H1 (cell line): ENCODE measurements around the gene LRRC4. TPM values are rescaled to one million over a fixed set of nuclear protein-coding genes. Genes with fewer than 3 reads are reported as not detected.

Experiments
- CTCF ChIA-PET: fragments of 300-600 bp; sonication (Branson Sonifier 250); formaldehyde crosslinking; loops from one replicate; lab custom pipeline; 2021; ENCODE audit not compliant: partially characterized antibody; lab: Charles Lee
- POLR2A ChIA-PET: fragments of 300-600 bp; sonication (Branson Sonifier 250); formaldehyde crosslinking; loops from one replicate; lab custom pipeline; 2021; ENCODE audit warnings: inconsistent platforms; ENCODE audit not compliant: partially characterized antibody; lab: Charles Lee
- DNase-seq, 2 experiments: peaks; one replicate each; pipeline versions ENCODE4 v3.0.0 to v3.0.0-alpha.2; 2010 to 2022; ENCODE audit warnings: low spot score in 2 of 2, low read depth in 1 of 2, mixed read lengths in 1 of 2
- FAIRE-seq: peaks from 2 replicates; lab custom pipeline; 2011; peaks lifted over from hg19 to GRCh38; lab: Jason Lieb, UNC
- H2AFZ ChIP-seq: 2 replicates; pipeline ENCODE4 v1.8.1; 2012; ENCODE audit warnings: low read length, inconsistent platforms
- H2AK5ac ChIP-seq: 2 replicates; pipeline ENCODE4 v1.6.1; 2013; ENCODE audit warnings: low read depth, low read length
- H2BK120ac ChIP-seq: replicated peaks from 2 replicates; pipeline ENCODE3; 2013; ENCODE audit warnings: low read depth, low read length, inconsistent platforms
- H2BK12ac ChIP-seq: 2 replicates; pipeline ENCODE4 v1.6.1; 2013; ENCODE audit warnings: low read depth, low read length
- H2BK15ac ChIP-seq: 2 replicates; pipeline ENCODE4 v1.6.1; 2013; ENCODE audit warnings: low read length
- H2BK20ac ChIP-seq: 2 replicates; pipeline ENCODE4 v1.6.1; 2013; ENCODE audit warnings: low read length
- H2BK5ac ChIP-seq: 2 replicates; pipeline ENCODE4 v1.6.1; 2013; ENCODE audit warnings: low read depth, low read length
- H3K14ac ChIP-seq: 2 replicates; pipeline ENCODE4 v1.6.1; 2013; ENCODE audit warnings: inconsistent platforms; ENCODE audit not compliant: insufficient read length
- H3K18ac ChIP-seq: 2 replicates; pipeline ENCODE4 v1.6.1; 2013; ENCODE audit warnings: low read length; ENCODE audit errors: extremely low read depth
- H3K23ac ChIP-seq: 2 replicates; pipeline ENCODE4 v1.6.1; 2013; ENCODE audit warnings: inconsistent platforms; ENCODE audit not compliant: insufficient read length
- H3K23me2 ChIP-seq: 2 replicates; pipeline ENCODE4 v1.6.1; 2013; ENCODE audit warnings: low read depth, low read length
- H3K27ac ChIP-seq: 2 replicates; pipeline ENCODE4 v1.6.1; 2011; ENCODE audit warnings: low read depth, low read length, inconsistent platforms
- H3K27me3 ChIP-seq, 4 experiments: replicated peaks in 1 of 4; 1 replicate in 1 of 4; 2 replicates in 3 of 4; pipeline versions ENCODE4 v1.6.1 to v1.8.1; 2011 to 2013; ENCODE audit warnings: low read length in 3 of 4, mild to moderate bottlenecking in 3 of 4, inconsistent platforms in 2 of 4, mixed read lengths in 2 of 4, moderate library complexity in 1 of 4; ENCODE audit not compliant: control insufficient read depth in 3 of 4, insufficient read depth in 3 of 4; ENCODE audit errors: extremely low read depth in 1 of 4
- H3K36me3 ChIP-seq, 4 experiments: 2 replicates each; pipeline versions ENCODE4 v1.6.1 to v1.8.1; 2011 to 2013; ENCODE audit warnings: mild to moderate bottlenecking in 4 of 4, low read length in 3 of 4, moderate library complexity in 2 of 4, control low read depth in 1 of 4, inconsistent platforms in 1 of 4; ENCODE audit not compliant: insufficient read depth in 4 of 4, control insufficient read depth in 2 of 4
- H3K4ac ChIP-seq: replicated peaks from 2 replicates; pipeline ENCODE3; 2013; ENCODE audit warnings: low read length, low read depth, mixed read lengths, inconsistent platforms; ENCODE audit not compliant: insufficient read length
- H3K4me1 ChIP-seq, 4 experiments: replicated peaks in 1 of 4; 1 replicate in 1 of 4; 2 replicates in 3 of 4; pipeline versions ENCODE4 v1.6.1 to v1.8.1; 2011 to 2013; ENCODE audit warnings: low read length in 3 of 4, inconsistent platforms in 2 of 4, mixed read lengths in 1 of 4; ENCODE audit not compliant: insufficient read depth in 4 of 4, control insufficient read depth in 3 of 4
- H3K4me2 ChIP-seq, 2 experiments: 2 replicates each; pipeline versions ENCODE4 v1.6.1 to v1.8.1; 2011 to 2013; ENCODE audit warnings: low read depth in 2 of 2, low read length in 2 of 2, control low read depth in 1 of 2, inconsistent platforms in 1 of 2, mild to moderate bottlenecking in 1 of 2; ENCODE audit not compliant: insufficient read depth in 1 of 2
- H3K4me3 ChIP-seq, 4 experiments: fragments of 200-600, 300-600 bp in 1 of 4; sonication (generic), shearing (Covaris generic), sonication (Bioruptor Twin) in 1 of 4; 2 replicates each; pipeline versions ENCODE4 v1.5.1 to v1.8.1; 2011 to 2016; ENCODE audit warnings: low read length in 4 of 4, low read depth in 3 of 4, control low read depth in 2 of 4, inconsistent platforms in 2 of 4, mild to moderate bottlenecking in 2 of 4, mixed read lengths in 1 of 4, moderate library complexity in 1 of 4; ENCODE audit not compliant: insufficient read depth in 2 of 4; ENCODE audit errors: extremely low read depth in 1 of 4
- H3K56ac ChIP-seq: replicated peaks from 2 replicates; pipeline ENCODE3; 2013; ENCODE audit warnings: low read depth, mild to moderate bottlenecking, mixed read lengths, low read length, inconsistent platforms; ENCODE audit not compliant: insufficient read length
- H3K79me1 ChIP-seq: 2 replicates; pipeline ENCODE4 v1.6.1; 2013; ENCODE audit warnings: low read depth, low read length, control low read depth
- H3K79me2 ChIP-seq, 2 experiments: 2 replicates each; pipeline versions ENCODE4 v1.6.1 to v1.8.1; 2012 to 2013; ENCODE audit warnings: low read length in 2 of 2, mild to moderate bottlenecking in 2 of 2, inconsistent platforms in 1 of 2; ENCODE audit not compliant: insufficient read depth in 2 of 2, control insufficient read depth in 1 of 2
- H3K9ac ChIP-seq, 4 experiments: replicated peaks in 1 of 4; 1 replicate in 1 of 4; 2 replicates in 3 of 4; pipeline versions ENCODE4 v1.6.1 to v1.8.1; 2011 to 2013; ENCODE audit warnings: low read depth in 3 of 4, low read length in 3 of 4, control low read depth in 2 of 4, mild to moderate bottlenecking in 2 of 4, moderate library complexity in 2 of 4, inconsistent platforms in 1 of 4; ENCODE audit errors: extremely low read depth in 1 of 4
- H3K9me3 ChIP-seq, 2 experiments: 2 replicates each; pipeline versions ENCODE4 v1.6.1 to v1.8.1; 2012 to 2013; ENCODE audit warnings: mild to moderate bottlenecking in 2 of 2, moderate library complexity in 2 of 2, control low read depth in 1 of 2, inconsistent platforms in 1 of 2, low read depth in 1 of 2, low read length in 1 of 2, mixed read lengths in 1 of 2; ENCODE audit not compliant: insufficient read depth in 2 of 2
- H4K20me1 ChIP-seq, 2 experiments: replicated peaks in 1 of 2; 2 replicates each; pipeline versions ENCODE3 to v1.8.1; 2011 to 2013; ENCODE audit warnings: inconsistent platforms in 2 of 2, low read length in 2 of 2, mild to moderate bottlenecking in 1 of 2; ENCODE audit not compliant: insufficient read depth in 2 of 2, control insufficient read depth in 1 of 2
- H4K5ac ChIP-seq: 2 replicates; pipeline ENCODE4 v1.6.1; 2013; ENCODE audit warnings: low read length, low read depth, mixed read lengths, inconsistent platforms; ENCODE audit not compliant: insufficient read length
- H4K8ac ChIP-seq: 2 replicates; pipeline ENCODE4 v1.8.0; 2013; ENCODE audit warnings: mild to moderate bottlenecking, moderate library complexity, low read length, inconsistent platforms; ENCODE audit not compliant: insufficient read depth; ENCODE audit errors: extremely low read depth
- H4K91ac ChIP-seq: replicated peaks from 2 replicates; pipeline ENCODE3; 2013; ENCODE audit warnings: low read length, mixed read lengths, inconsistent platforms; ENCODE audit not compliant: insufficient read length
- ASH2L ChIP-seq: fragments of 200-600, 300-600 bp; sonication (generic); IDR thresholded peaks from one replicate; pipeline ENCODE4 v1.7.1; 2017; ENCODE audit warnings: low read length
- CHD1 ChIP-seq: IDR thresholded peaks from 2 replicates; pipeline ENCODE4 v1.6.1; 2012; ENCODE audit warnings: low read depth, low read length, improper control_type of control experiment
- CHD2 ChIP-seq: IDR thresholded peaks from 2 replicates; pipeline ENCODE4 v1.6.1; 2012; ENCODE audit warnings: low read length, improper control_type of control experiment
- EGR1 ChIP-seq: IDR thresholded peaks from 2 replicates; pipeline ENCODE4 v1.6.1; 2011; ENCODE audit warnings: low read depth, low read length, borderline replicate concordance
- GTF2F1 ChIP-seq: IDR thresholded peaks from 2 replicates; pipeline ENCODE4 v1.6.1; 2012; ENCODE audit warnings: low read depth, low read length, improper control_type of control experiment, borderline replicate concordance
- WGBS, 2 experiments: shearing (Covaris generic) in 1 of 2; methylation state at CpG; one replicate each; pipeline versions ENCODE4 v1.1.6 to v1.1.7; 2013 to 2015; ENCODE audit warnings: low lambda C conversion rate in 2 of 2, mixed read lengths in 2 of 2, inconsistent platforms in 1 of 2, low coverage in 1 of 2, missing lambda C conversion rate in 1 of 2; ENCODE audit not compliant: insufficient replicate concordance in 2 of 2, insufficient coverage in 1 of 2, insufficient read length in 1 of 2; ENCODE audit errors: extremely low coverage in 1 of 2, missing lambda C conversion rate in 1 of 2; 5-methylcytosine and 5-hydroxymethylcytosine counted together
- polyA plus RNA-seq, 7 experiments: library from polyadenylated mRNA; depleted of rRNA in 3 of 7; stranded (reverse) in 5 of 7; unstranded in 2 of 7; fragments of >200 nt in 5 of 7; fragments of 200-250 nt in 2 of 7; gene quantifications; 1 replicate in 5 of 7; 2 replicates in 1 of 7; 4 replicates in 1 of 7; pipeline versions ENCODE4 v1.2.1 to v1.2.3, GENCODE V29; 2011 to 2013; ENCODE audit warnings: missing spikeins in 2 of 7, mixed read lengths in 2 of 7
- total RNA-seq: library from RNA; stranded (reverse); fragmentation: NEBNext Ultra II Directional; extraction: Animal tissue kit (Norgen Biotek cat#: 25700); gene quantifications from 2 replicates; pipeline ENCODE4 v1.2.1, GENCODE V29; 2021

Gene LRRC4
- total and polyA plus RNA-seq, 2 of the 8 experiments (the other 6 are each of a cell fraction or from before 2014, with no cell fraction given) = 13.4 to 16.4 TPM

DNA sequence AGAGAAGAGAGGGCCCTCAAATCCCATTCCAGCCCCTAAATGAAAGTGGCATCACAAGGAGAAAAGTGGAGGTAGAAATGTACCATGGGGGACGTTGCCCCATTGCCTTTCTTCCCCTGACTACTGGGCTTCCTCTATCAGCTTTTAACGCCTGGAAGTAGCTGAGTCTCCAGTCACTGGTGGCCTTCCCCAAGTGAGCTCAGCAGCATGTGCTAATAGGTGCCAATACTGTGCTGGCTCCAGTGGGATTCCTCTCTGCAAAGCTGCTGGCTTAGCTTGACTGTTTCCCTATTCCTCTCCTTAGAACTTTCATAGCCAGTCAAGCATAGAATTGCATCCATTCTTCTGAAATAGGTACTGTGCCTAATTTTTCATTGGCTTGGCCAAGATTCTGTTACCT is 32.6 kb downstream of the LRRC4 start:
- Histone ChIP-seq H2AFZ (no peak overlapping the region), H4K91ac (no peak overlapping the region), H2BK12ac (no peak overlapping the region), H3K79me2 (no peaks in the 10 kb centered on the region), H3K4ac (no peak overlapping the region), H2AK5ac (no peak overlapping the region), H3K27me3 (no peaks in the 10 kb centered on the region), H2BK120ac (no peak overlapping the region), H4K8ac (no peak overlapping the region), H3K4me2 (no peak overlapping the region), H3K18ac (no peak overlapping the region), H3K14ac (no peak overlapping the region), H2BK5ac (no peak overlapping the region), H3K4me1 (peaks cover 2 to 15% (median 8%) of the 10 kb centered on the region in 4 experiments; a peak in 5 of 7 replicates), H3K9me3 (no peaks in the 10 kb centered on the region), H4K5ac (no peak overlapping the region), H2BK15ac (no peak overlapping the region), H2BK20ac (no peak overlapping the region), H3K56ac (no peak overlapping the region), H3K23me2 (no peaks in the 10 kb centered on the region), H3K79me1 (peaks cover 4% of the 10 kb centered on the region; the same call in 1 of the 2 replicates), H3K4me3 (no peak overlapping the region), H3K23ac (no peak overlapping the region), H3K36me3 (no peaks in the 10 kb centered on the region), H3K27ac (no peak overlapping the region), H4K20me1 (peaks cover 0 to 4% of the 10 kb centered on the region in 2 experiments), H3K9ac (no peak overlapping the region; a peak in 1 of 7 replicates)
- TF ChIP-seq ASH2L = no peak
- no peak for TF ChIP-seq GTF2F1
- TF ChIP-seq EGR1 = no peak
- TF ChIP-seq CHD1 = no peak
- no peak for TF ChIP-seq CHD2
- 88% methylated on average over 2 of the region's 2 CpGs; no CpG with 5 or more reads in 1 of the 2 experiments for WGBS, 2 experiments
- DNase-seq (no peak), FAIRE-seq (no peak)
- POLR2A ChIA-PET = no interaction called here
- CTCF ChIA-PET = interaction anchor here (1.2 to 2.3 kb wide), 2 partner anchors 11 to 112 kb away, joined by 3 to 9 read pairs; no protein-coding TSS in a partner anchor
